Measurements from ENCODE around the gene IMPA2.

IMPA2 gene

DNA sequence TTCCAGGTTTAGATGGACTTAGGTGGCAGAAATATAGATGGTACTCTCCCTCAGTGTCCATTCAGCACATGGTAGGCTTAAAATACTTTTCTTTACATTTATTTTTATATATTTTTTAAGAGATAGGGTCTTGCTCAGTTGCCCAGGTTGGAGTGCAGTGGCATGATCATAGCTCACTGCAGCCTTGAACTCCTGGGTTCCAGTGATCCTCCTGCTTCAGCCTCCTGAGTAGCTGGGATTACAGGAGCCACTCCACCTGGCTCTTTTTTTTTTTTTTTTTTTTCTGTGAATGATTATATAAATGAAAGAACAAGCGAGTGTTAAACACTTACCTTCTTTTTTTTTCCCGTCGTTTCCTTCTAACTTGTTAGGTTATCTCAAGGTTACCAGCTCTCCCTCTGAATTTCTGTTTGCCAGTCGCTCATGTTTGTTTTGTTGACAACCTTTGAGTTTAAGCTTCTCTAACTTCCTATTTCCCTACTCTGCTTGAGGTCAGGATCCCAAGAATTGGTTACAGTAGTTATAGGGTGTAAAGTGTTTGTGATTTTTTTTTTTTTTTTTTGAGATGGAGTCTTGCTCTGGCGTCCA is 18.9 kb downstream of the IMPA2 start:
- Histone ChIP-seq H3K27me3 (ENCODE audit: control insufficient read depth in 3 of 3, insufficient read depth in 3 of 3, low read depth in 1 of 3, low read length in 3 of 3) (no peaks in the 10 kb centered on the region), H2BK120ac (ENCODE audit: low read depth, low read length) (no peak overlapping the region), H2BK12ac (ENCODE audit: low read length) (no peak overlapping the region), H3K9ac (ENCODE audit: low read depth, low read length, poor library complexity) (no peak overlapping the region), H2BK15ac (ENCODE audit: low read length) (no peak overlapping the region), H3K36me3 (replicated peaks in 1 of 2; ENCODE audit: control insufficient read depth in 2 of 2, insufficient read depth in 2 of 2, low read length in 2 of 2) (peaks cover 19 to 47% of the 10 kb centered on the region in 2 donors), H3K27ac (replicated peaks; ENCODE audit: low read length) (no peak overlapping the region), H2AK5ac (ENCODE audit: low read depth, low read length) (no peak overlapping the region), H2AFZ (ENCODE audit: low read length) (no peak overlapping the region), H2BK5ac (ENCODE audit: low read length) (no peak overlapping the region), H3K18ac (ENCODE audit: low read length) (no peak overlapping the region), H3K4me1 (ENCODE audit: control insufficient read depth in 2 of 2, insufficient read depth in 1 of 2, low read depth in 1 of 2, low read length in 2 of 2) (peaks cover 3 to 7% of the 10 kb centered on the region in 2 donors), H3K9me3 (replicated peaks in 1 of 2; ENCODE audit: control insufficient read depth in 2 of 2, insufficient read depth in 1 of 2, low read depth in 1 of 2, low read length in 2 of 2) (no peaks in the 10 kb centered on the region), H4K8ac (ENCODE audit: low read depth, low read length) (no peak overlapping the region), H3K79me1 (ENCODE audit: low read depth, low read length) (peaks cover 8% of the 10 kb centered on the region), H3K23ac (ENCODE audit: low read depth, low read length, poor library complexity) (no peak overlapping the region), H3K4ac (ENCODE audit: low read length) (no peak overlapping the region), H4K91ac (ENCODE audit: low read depth, low read length, poor library complexity) (no peak overlapping the region), H3K14ac (ENCODE audit: low read length) (no peak overlapping the region), H3K4me2 (ENCODE audit: insufficient read depth, low read length, poor library complexity, severe bottlenecking) (no peak overlapping the region), H3K4me3 (ENCODE audit: low read length in 2 of 2) (no peak overlapping the region)
- no CpG with 5 or more reads among the region's 5 CpGs for WGBS, 2 donors (ENCODE audit: extremely low coverage in 2 of 2, insufficient read length in 2 of 2, insufficient replicate concordance in 1 of 2)
- DNase-seq (ENCODE audit: low spot score): no peak

DNA sequence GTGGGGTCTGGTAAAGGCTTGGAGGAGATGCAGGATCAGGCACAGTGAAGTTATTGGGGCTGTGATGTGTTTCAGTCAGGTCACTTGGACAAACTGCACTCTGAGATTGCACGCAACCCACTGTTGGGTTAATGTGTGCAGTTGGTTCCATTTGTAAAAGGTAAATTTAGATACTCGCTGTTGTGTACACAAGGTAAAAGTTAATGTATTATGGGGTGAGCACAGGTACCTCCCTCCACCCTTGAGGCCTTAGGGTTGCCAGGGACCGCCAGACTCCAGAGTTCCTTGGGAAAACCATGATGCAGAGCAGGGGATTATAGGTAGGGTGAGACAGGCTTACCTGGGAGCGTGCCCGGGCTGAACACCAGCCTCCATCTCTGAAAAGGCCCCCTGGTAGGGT is 20.1 kb downstream of the IMPA2 start:
- peaks cover 6% of the 10 kb centered on the region for H3K79me1 ChIP-seq (ENCODE audit: low read depth, low read length)
- no peak overlapping the region for H3K27ac ChIP-seq (replicated peaks; ENCODE audit: low read length)
- H3K4me1 ChIP-seq (ENCODE audit: control insufficient read depth in 2 of 2, insufficient read depth in 1 of 2, low read depth in 1 of 2, low read length in 2 of 2): peaks cover 2% of the 10 kb centered on the region in 2 donors
- H3K9me3 ChIP-seq (replicated peaks in 1 of 2; ENCODE audit: control insufficient read depth in 2 of 2, insufficient read depth in 1 of 2, low read depth in 1 of 2, low read length in 2 of 2): no peaks in the 10 kb centered on the region
- H2AFZ ChIP-seq (ENCODE audit: low read length): no peak overlapping the region
- no peak overlapping the region for H3K14ac ChIP-seq (ENCODE audit: low read length)
- H3K4ac ChIP-seq (ENCODE audit: low read length): no peak overlapping the region
- H2AK5ac ChIP-seq (ENCODE audit: low read depth, low read length): no peak overlapping the region
- H3K18ac ChIP-seq (ENCODE audit: low read length): no peak overlapping the region
- H3K4me3 ChIP-seq (ENCODE audit: low read length in 2 of 2): no peak overlapping the region
- H2BK12ac ChIP-seq (ENCODE audit: low read length): no peak overlapping the region
- no peak overlapping the region for H3K9ac ChIP-seq (ENCODE audit: low read depth, low read length, poor library complexity)
- H2BK15ac ChIP-seq (ENCODE audit: low read length): no peak overlapping the region
- H3K27me3 ChIP-seq (ENCODE audit: control insufficient read depth in 3 of 3, insufficient read depth in 3 of 3, low read depth in 1 of 3, low read length in 3 of 3): no peaks in the 10 kb centered on the region
- no peak for DNase-seq (ENCODE audit: low spot score)
- H4K91ac ChIP-seq (ENCODE audit: low read depth, low read length, poor library complexity): no peak overlapping the region
- H3K36me3 ChIP-seq (replicated peaks in 1 of 2; ENCODE audit: control insufficient read depth in 2 of 2, insufficient read depth in 2 of 2, low read length in 2 of 2): peaks cover 19 to 58% of the 10 kb centered on the region in 2 donors
- H2BK5ac ChIP-seq (ENCODE audit: low read length): no peak overlapping the region
- H3K23ac ChIP-seq (ENCODE audit: low read depth, low read length, poor library complexity): no peak overlapping the region
- no peak overlapping the region for H4K8ac ChIP-seq (ENCODE audit: low read depth, low read length)
- H3K4me2 ChIP-seq (ENCODE audit: insufficient read depth, low read length, poor library complexity, severe bottlenecking): no peak overlapping the region
- H2BK120ac ChIP-seq (ENCODE audit: low read depth, low read length): no peak overlapping the region
- WGBS, 2 donors (ENCODE audit: extremely low coverage in 2 of 2, insufficient read length in 2 of 2, insufficient replicate concordance in 1 of 2): no CpG with 5 or more reads among the region's 5 CpGs

DNA sequence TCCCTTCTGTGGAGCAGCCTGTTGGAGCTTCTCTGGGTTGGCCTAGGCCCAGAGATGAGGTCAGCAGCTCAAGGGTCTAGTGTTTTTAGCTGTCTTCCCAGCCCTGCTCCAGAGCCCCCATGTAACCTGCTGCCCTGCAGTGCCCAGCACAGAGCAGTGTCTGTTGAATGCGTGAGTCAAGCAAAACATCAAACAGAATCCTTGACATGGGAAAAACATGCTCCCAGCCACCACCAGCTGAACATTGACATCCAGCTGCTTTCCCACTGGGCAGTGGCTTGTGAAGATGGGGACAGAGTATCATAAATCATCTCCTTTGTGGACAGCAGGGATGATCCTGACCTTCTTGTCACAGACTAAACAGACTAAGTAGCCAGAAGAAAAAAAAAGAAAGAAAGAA is 22.6 kb downstream of the IMPA2 start:
- Histone ChIP-seq H3K79me1 (ENCODE audit: low read depth, low read length) (no peaks in the 10 kb centered on the region), H2AFZ (ENCODE audit: low read length) (no peak overlapping the region), H2BK120ac (ENCODE audit: low read depth, low read length) (no peak overlapping the region), H3K4me1 (ENCODE audit: control insufficient read depth in 2 of 2, insufficient read depth in 1 of 2, low read depth in 1 of 2, low read length in 2 of 2) (peaks cover 0 to 2% of the 10 kb centered on the region in 2 donors), H3K9ac (ENCODE audit: low read depth, low read length, poor library complexity) (no peak overlapping the region), H3K18ac (ENCODE audit: low read length) (no peak overlapping the region), H2BK5ac (ENCODE audit: low read length) (no peak overlapping the region), H3K4me3 (ENCODE audit: low read length in 2 of 2) (no peak overlapping the region), H3K27me3 (ENCODE audit: control insufficient read depth in 3 of 3, insufficient read depth in 3 of 3, low read depth in 1 of 3, low read length in 3 of 3) (no peaks in the 10 kb centered on the region), H2BK15ac (ENCODE audit: low read length) (no peak overlapping the region), H3K4me2 (ENCODE audit: insufficient read depth, low read length, poor library complexity, severe bottlenecking) (no peak overlapping the region), H3K14ac (ENCODE audit: low read length) (no peak overlapping the region), H3K23ac (ENCODE audit: low read depth, low read length, poor library complexity) (no peak overlapping the region), H3K9me3 (replicated peaks in 1 of 2; ENCODE audit: control insufficient read depth in 2 of 2, insufficient read depth in 1 of 2, low read depth in 1 of 2, low read length in 2 of 2) (no peaks in the 10 kb centered on the region), H4K8ac (ENCODE audit: low read depth, low read length) (no peak overlapping the region), H4K91ac (ENCODE audit: low read depth, low read length, poor library complexity) (no peak overlapping the region), H3K4ac (ENCODE audit: low read length) (no peak overlapping the region), H3K36me3 (replicated peaks in 1 of 2; ENCODE audit: control insufficient read depth in 2 of 2, insufficient read depth in 2 of 2, low read length in 2 of 2) (peaks cover 27 to 72% of the 10 kb centered on the region in 2 donors), H3K27ac (replicated peaks; ENCODE audit: low read length) (no peak overlapping the region), H2AK5ac (ENCODE audit: low read depth, low read length) (no peak overlapping the region), H2BK12ac (ENCODE audit: low read length) (no peak overlapping the region)
- no CpG with 5 or more reads among the region's 1 CpG for WGBS, 2 donors (ENCODE audit: extremely low coverage in 2 of 2, insufficient read length in 2 of 2, insufficient replicate concordance in 1 of 2)
- no peak for DNase-seq (ENCODE audit: low spot score)

DNA sequence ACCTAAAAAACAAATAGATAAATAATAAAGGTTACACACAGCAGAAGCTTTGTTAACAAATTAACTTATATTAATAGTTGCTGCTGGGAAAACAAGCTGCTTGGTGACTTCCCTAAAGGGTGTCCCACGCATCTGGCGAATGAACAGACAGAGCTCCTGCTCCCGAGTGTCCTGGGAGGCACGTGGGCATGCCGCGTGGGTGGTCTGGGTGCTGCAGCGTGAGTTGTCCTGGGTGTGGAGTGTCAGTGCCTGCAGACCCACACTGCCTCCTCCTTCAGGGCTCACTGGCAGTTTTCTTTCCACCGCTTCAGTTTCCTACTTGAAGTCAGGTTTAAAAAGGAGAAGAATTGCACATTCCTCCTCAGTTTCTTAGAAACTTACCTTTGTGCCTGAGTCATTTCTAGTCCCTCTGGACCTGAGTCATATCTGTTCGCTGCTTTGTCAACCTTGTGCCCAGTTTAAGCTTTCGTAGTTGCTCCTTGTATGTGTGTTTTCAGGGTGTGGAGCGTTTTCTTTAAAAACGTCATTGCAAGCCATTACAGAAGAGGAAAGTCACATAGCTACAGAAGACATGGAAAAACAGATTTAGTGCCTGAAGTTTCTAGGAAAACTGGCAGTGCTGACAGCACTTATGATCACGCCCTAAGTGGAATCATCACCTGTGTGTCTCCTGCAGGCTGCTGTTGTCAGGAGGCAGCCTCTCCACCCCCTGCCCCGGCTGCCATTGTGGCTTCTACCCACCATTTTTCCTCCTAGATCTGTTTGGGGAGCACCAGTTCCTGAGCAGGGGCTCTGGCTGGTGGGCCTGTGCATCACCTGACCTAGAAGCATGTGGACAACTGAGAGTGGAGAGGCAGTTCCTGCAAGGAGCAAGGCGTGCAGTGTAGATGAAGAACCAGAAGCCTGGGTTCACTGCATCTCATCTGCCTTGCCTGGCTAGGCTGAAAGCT is 24.5 kb downstream of the IMPA2 start:
- Histone ChIP-seq H3K4me3 (ENCODE audit: low read length in 2 of 2) (no peak overlapping the region), H4K8ac (ENCODE audit: low read depth, low read length) (no peak overlapping the region), H2BK12ac (ENCODE audit: low read length) (no peak overlapping the region), H2BK15ac (ENCODE audit: low read length) (no peak overlapping the region), H3K4ac (ENCODE audit: low read length) (no peak overlapping the region), H3K36me3 (replicated peaks in 1 of 2; ENCODE audit: control insufficient read depth in 2 of 2, insufficient read depth in 2 of 2, low read length in 2 of 2) (peaks cover 32 to 74% of the 10 kb centered on the region in 2 donors), H3K18ac (ENCODE audit: low read length) (no peak overlapping the region), H3K4me2 (ENCODE audit: insufficient read depth, low read length, poor library complexity, severe bottlenecking) (no peak overlapping the region), H3K79me1 (ENCODE audit: low read depth, low read length) (no peaks in the 10 kb centered on the region), H3K9me3 (replicated peaks in 1 of 2; ENCODE audit: control insufficient read depth in 2 of 2, insufficient read depth in 1 of 2, low read depth in 1 of 2, low read length in 2 of 2) (no peaks in the 10 kb centered on the region), H3K27ac (replicated peaks; ENCODE audit: low read length) (no peak overlapping the region), H4K91ac (ENCODE audit: low read depth, low read length, poor library complexity) (no peak overlapping the region), H3K27me3 (ENCODE audit: control insufficient read depth in 3 of 3, insufficient read depth in 3 of 3, low read depth in 1 of 3, low read length in 3 of 3) (no peaks in the 10 kb centered on the region), H3K23ac (ENCODE audit: low read depth, low read length, poor library complexity) (no peak overlapping the region), H3K9ac (ENCODE audit: low read depth, low read length, poor library complexity) (no peak overlapping the region), H2AFZ (ENCODE audit: low read length) (no peak overlapping the region), H2BK5ac (ENCODE audit: low read length) (no peak overlapping the region), H2BK120ac (ENCODE audit: low read depth, low read length) (no peak overlapping the region), H3K4me1 (ENCODE audit: control insufficient read depth in 2 of 2, insufficient read depth in 1 of 2, low read depth in 1 of 2, low read length in 2 of 2) (no peaks in the 10 kb centered on the region), H3K14ac (ENCODE audit: low read length) (no peak overlapping the region), H2AK5ac (ENCODE audit: low read depth, low read length) (no peak overlapping the region)
- WGBS, 2 donors (ENCODE audit: extremely low coverage in 2 of 2, insufficient read length in 2 of 2, insufficient replicate concordance in 1 of 2): no CpG with 5 or more reads among the region's 15 CpGs
- DNase-seq (ENCODE audit: low spot score): no peak
